ENCODE results near the gene UBE2O. TPM values are rescaled to one million over a fixed set of nuclear protein-coding genes. Genes with fewer than 3 reads are reported as not detected.

UBE2O gene
- total RNA-seq, 1 experiment from 2014 or later = 22.9 TPM

DNA sequence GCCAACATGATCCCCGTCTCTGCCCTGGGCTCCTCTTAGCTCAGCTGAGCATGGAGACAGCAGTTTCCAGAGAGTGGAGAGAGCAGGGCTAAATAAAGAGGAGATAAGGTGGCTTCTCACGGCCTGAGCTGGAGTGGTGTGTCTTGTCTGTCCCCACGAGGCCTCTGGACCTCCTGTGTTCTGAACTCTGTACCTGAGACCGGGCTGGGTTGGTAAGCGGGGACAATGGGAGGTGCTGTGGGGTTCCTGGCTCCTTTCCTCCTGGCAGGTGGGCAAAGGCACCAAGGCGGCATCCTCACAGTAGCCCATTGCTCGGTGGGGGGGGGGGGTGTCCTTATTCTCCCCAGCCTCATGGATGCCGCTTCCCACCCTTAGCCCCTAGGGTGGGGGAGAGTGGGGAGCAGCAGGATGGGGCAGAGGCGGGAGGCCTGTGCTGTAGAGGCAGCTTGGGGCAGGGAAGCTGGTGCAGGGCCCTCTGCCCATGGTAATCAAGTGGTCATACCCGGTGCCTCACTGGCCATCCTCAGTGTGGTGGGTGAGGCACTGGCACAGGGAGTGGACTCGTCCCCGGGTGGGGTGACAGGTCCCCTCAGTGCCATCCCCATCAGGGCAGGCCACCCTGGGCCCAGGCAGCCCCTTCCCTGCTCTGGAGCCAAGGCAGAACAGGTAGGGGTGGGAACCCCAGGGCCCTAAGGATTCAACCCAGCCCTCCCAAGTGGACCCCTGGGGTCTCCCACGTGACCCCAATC, 17.2 kb upstream of the UBE2O start:
- in situ Hi-C loops (cut with HindIII; ENCODE audit: low pct_unique_long_range_greater_than_20kb, low sequenced_read_pairs) = no loop called here
- no peak for DNase-seq (ENCODE audit: low read depth)

DNA sequence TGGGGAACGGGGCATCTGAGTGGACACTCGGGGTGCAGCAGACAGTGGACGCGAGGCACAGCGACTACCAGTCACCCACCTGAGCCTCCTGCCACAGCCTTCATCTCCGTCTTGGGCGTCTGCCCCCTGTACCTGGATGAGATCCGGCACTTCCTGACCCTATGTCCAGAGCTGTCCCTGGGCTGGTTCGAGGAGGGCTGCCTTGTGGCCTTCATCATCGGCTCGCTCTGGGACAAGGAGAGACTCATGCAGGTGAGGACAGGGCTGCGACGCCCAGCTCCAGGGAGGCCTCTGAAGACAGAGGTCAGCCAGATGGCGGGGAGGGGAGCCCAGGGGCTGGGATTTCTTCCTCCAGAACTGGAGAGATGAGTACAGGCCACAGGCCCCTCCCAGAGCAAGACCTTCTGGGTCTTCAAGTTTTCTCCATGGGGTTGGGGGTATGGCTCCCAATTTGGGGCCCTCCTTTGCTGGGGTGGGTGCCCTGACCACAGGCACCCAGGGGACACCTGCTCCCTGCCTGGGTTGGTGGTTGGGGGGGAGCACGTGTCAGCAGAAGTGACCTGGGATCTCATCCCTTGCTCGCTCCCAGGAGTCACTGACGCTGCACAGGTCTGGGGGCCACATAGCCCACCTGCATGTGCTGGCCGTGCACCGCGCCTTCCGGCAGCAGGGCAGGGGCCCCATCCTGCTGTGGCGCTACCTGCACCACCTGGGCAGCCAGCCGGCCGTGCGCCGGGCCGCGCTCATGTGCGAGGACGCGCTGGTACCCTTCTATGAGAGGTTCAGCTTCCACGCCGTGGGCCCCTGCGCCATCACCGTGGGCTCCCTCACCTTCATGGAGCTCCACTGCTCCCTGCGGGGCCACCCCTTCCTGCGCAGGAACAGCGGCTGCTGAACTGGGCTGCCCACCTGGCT, 16.4 kb upstream of the UBE2O start:
- no peak for DNase-seq (ENCODE audit: low read depth)
- in situ Hi-C loops (cut with HindIII; ENCODE audit: low pct_unique_long_range_greater_than_20kb, low sequenced_read_pairs) = no loop called here

DNA sequence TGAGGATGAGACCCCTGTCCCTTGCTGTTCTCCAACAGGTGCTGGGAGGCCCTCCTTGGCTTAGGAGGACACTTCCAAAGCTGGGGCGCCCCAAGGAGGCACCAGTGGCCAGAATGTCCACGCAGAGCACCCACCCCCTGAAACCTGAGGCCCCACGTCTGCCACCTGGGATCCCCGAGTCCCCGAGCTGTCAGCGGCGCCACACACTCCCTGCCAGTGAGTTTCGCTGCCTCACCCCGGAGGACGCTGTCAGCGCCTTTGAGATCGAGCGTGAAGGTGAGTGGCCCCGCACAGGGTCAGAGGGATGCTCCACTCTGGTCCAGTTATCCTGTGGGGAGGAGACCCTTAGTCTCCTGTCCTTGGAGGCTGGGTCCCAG, 15.7 kb upstream of the UBE2O start:
- DNase-seq (ENCODE audit: low read depth) = no peak
- in situ Hi-C loops (cut with HindIII; ENCODE audit: low pct_unique_long_range_greater_than_20kb, low sequenced_read_pairs) = no loop called here

DNA sequence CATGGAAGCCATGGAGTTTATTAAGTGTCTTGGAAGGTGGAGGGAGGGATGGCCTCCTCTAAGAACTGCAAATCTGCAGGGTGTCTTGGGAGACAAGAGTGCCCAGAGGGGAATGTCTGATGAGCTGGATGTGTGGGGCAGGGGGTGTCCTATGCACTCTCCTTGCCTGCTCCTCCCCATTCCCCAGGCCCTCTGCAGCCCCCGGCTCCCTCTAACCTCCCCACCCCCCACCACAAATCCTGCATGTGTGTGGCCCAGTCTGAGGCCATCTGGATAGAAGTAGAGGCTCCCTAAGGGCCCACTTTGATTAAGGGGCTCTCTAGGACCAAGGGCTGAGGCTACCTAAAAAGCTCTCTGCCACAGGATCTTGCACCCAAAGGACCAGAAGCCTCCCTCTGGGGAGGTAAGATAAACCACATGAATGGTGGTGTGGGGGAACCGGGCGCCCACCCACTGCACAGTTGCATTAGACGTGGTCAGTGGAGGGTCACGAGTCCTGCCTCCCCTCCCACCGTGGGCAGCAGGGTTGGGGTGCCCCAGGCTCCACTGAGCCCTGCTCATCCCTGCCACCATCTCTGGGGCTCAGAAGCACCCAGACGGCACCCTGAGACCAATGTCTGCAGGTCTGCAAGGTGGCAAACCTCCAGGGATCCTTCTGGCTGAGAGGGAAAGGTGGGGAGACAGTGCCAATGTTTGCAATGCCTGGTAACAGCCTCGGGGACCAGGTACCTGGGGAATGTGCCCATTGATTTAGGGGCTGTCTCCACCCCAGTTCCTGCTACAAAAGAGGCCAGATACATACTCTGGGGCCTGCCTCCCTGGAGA, 15.1 kb upstream of the UBE2O start:
- DNase-seq (ENCODE audit: low read depth) = no peak
- in situ Hi-C loops (cut with HindIII; ENCODE audit: low pct_unique_long_range_greater_than_20kb, low sequenced_read_pairs) = no loop called here

DNA sequence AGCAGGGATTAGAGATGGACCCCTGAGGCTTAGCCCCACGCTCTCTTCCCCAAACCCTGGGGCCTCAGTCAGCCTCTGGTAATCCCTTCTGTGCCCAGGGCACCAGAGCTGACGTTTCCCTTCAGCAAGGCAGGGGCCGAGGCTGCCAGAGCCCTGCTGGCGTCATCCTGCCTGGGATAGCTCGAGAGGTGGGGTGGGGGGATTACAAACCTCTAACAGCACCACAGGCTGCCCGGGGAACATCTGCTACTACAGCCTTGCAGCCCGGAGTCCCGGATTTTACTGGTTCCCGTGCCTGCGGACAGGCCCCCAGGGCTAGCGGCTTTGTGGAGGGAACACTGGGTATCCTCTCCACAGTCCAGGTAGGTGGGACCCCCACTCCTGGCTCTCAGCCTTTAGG, 14.4 kb upstream of the UBE2O start, which contains the start of gene AANAT:
AANAT (plus strand) TSS at position 238 of the 400 bp plus-strand sequence. CDS start 1,144 bp downstream, outside the sequence.
- in situ Hi-C loops (cut with HindIII; ENCODE audit: low pct_unique_long_range_greater_than_20kb, low sequenced_read_pairs) = no loop called here
- DNase-seq (ENCODE audit: low read depth) = no peak

DNA sequence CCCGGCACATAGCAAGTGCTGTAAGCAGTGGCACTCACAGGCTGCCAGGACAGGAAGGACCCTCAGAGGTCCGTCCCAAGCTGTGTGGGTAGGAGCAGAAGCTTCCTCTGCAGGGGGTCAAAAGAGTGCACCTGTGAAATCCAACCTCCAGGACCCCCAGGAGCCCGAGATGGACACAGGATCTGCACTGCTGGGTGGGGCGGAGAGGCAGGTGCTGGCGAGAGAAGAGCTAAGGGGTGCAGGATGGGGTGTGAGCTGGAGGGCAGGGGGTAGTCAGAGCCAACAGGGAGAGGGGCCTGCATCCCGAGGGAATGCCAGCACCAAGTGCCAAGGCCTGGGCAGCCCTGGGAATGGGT, 13.8 kb upstream of the UBE2O start:
- no peak for DNase-seq (ENCODE audit: low read depth)
- in situ Hi-C loops (cut with HindIII; ENCODE audit: low pct_unique_long_range_greater_than_20kb, low sequenced_read_pairs) = no loop called here

DNA sequence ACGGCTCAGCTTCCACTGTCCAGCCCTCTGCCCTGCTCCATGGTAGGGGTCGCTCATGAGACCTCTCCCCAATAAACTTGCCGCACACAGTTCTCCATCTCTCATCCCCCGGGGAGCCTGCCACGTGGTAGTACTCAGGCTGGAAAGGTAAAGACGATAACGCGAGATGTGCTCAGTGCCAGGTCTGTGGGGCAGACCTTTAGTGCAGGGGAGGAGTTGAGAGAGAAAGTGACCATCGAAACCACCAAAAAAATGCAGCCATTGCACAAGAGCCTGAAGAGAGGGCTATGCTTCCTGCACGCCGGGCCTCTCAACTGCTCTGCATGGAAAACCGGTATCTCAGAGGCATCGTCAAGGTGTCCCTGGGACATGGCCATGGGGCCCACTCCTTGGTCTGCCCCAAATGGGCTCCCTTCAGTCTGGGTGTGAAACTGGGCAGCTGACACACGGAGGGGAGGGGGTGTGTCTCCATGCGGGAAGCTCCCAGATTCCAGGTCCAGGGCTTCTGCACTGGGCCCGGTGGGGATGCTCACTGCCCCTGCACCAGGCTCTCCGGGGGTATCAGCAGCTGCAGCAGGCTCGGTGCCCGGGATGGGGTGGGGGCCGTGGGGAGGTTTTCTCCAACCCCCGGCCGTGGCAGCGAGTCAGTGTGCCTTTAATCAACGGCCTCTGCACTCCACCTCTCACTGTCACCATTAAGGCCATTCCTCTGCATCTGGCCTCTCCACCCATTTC, 9.8 kb upstream of the UBE2O start:
- no peak for DNase-seq (ENCODE audit: low read depth)
- in situ Hi-C loops (cut with HindIII; ENCODE audit: low pct_unique_long_range_greater_than_20kb, low sequenced_read_pairs) = no loop called here

DNA sequence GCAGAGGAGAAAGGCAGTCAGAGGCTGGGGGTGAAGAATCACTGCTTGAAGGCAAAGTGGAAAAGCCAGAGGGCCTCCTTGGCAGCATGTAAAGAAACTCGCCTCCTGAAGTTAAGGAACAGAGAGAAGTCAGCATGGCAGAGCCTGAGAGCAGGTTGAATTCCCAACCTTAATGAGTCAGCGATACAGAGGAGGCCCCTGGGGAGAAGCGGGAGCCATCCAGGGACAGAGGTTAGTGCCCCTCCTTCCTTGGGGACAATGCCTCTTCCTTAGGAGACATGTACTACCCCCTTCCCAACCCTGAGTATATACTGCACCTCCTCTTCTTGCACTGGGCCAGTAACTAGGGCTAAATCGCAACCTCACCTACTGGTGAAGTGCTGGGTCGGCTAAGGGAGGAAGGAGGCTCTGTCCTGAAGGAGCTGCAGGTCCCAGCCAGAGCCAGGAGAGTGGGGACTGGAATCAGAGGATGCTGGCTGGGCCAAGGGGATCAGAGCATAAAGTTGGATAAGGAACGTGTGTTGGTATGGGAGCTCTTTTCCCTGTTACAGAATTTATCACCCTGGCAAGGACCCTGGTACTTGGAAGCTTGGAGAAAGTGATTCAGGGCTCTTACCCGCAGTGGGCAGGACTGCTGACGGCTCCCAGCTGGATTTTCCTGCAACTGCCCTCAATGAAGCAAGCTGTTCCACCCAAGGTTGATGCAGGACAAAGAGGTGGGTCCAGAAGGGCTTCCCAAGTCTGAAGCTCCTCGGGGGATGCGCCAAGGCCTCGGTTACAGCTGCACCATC, 9.0 kb upstream of the UBE2O start:
- in situ Hi-C loops (cut with HindIII; ENCODE audit: low pct_unique_long_range_greater_than_20kb, low sequenced_read_pairs) = no loop called here
- no peak for DNase-seq (ENCODE audit: low read depth)

DNA sequence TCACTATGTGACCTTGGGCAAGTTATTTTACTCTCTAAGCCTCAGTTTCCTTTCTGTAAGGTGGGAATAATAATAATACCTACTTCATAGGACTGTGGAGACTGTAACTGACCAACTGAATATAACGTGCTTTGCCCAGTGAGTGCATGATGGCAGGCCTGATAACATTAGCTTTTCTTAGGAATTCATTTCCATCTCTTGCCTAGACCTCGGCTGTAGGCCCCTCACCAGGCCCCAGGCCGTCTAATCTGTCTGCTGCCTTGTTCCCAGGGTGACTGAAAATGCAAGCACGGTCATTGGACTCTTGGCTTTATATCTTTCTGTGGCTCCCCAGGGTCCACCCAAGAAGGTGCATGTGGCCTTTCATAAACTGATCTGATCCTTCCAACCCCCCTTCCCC, 6.7 kb upstream of the UBE2O start:
- in situ Hi-C loops (cut with HindIII; ENCODE audit: low pct_unique_long_range_greater_than_20kb, low sequenced_read_pairs) = no loop called here
- no peak for DNase-seq (ENCODE audit: low read depth)

DNA sequence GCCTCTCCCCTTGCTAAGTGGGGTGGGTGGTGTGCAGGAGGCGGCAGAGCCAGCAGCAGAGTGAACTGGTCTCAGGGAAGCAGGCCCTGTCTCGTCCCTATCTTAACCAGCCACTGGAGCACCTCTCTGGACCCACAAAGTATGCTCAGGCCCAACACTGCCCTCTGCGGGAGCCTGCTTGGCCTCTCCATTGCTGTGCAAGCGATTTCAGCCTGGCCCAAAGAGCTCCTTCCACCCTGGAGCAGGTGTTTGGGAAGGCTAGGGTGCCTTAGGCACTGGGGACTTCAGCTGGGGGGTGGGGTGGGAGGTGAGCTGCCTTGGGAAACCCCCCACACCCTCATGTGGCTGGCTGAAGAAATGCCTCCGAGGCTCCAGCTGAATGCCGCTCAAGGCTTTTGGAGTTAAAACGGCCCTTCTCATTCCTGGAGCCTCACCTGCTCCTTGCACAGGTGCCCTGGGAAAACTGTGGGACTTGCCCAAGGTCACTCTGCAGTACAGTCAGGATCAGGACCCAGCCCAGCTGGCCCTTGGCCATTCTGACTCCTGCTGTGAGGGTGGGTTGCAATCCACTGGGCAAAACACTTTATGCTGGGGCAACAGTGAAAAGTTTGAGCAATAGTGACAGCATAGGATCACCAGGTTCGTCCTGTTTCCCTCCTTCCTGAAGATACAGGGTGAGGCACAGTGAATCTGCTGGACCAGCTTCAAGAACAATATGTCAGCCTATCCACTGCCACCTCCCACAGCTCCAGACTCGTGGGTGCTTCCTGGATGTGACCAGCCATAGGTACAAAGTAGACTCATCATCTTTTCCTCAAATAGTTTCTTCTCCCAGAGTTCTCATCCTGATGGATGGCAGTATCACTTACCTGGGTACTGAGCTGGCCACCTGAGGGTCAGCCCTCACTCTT, 5.9 kb upstream of the UBE2O start:
- no peak for DNase-seq (ENCODE audit: low read depth)
- in situ Hi-C loops (cut with HindIII; ENCODE audit: low pct_unique_long_range_greater_than_20kb, low sequenced_read_pairs) = no loop called here

DNA sequence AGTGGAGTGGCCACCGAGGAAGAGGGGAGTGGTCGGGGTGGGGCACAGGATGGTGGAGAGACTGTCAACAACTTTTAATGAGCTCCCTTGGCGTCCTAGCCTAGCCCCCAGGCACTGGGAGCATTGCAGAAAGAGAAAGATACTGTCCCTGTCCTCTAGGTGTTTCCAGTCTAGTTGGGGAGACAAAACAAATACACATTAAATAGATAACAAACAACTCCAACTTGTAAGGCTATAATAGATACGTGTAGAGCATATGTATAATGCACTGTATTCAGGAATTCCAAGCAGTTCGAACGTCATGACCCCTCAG, 435 bp upstream of the UBE2O start:
- DNase-seq (ENCODE audit: low read depth) = no peak
- in situ Hi-C loops (cut with HindIII; ENCODE audit: low pct_unique_long_range_greater_than_20kb, low sequenced_read_pairs) = no loop called here

DNA sequence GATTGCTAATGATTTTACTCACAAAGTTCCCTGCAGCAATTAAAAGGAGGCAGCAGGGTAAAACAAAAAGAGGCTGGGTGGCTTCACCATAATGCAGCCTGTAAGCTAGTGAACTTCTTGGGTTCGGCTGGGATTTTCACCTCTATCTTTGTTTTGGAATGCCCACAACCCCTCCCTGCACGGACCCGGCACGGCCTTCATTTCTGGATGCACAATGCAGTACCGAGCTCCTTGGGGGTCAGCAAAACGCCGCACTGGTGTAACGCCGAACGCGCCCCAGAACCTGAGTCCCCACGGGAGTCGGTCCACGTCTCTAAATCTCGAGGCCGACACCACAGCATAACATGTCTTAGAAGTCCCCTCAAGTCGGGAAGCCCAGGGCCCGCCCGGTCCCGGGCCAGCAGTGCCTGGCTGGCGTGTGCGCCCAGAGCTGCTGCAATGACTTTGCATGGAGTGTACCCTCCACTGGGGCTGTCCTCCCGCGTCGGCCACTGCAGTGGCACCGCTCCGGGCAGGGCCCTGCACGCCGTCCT, 759 bp downstream of the UBE2O start:
- DNase-seq (ENCODE audit: low read depth) = no peak
- in situ Hi-C loops (cut with HindIII; ENCODE audit: low pct_unique_long_range_greater_than_20kb, low sequenced_read_pairs) = no loop called here

DNA sequence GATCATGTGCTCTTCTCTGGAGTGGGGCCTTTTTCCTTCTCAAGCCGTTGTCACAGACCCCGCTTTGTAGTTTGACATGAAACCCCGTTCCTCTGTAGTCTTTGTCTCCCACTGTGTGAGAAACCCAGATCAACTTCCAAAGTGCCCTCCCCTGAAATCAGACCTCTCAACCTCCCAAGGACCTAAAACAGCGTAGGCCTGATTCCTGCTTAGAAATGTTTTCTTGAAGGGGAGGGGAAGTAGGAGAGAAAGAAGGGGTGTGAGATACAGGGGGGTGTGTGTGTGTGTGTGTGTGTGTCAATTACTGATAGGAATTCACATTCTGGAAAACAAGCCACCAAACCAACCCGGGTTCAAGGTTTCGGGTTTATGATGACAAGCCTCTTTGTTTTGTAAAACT, 1.4 kb downstream of the UBE2O start:
- no peak for DNase-seq (ENCODE audit: low read depth)
- in situ Hi-C loops (cut with HindIII; ENCODE audit: low pct_unique_long_range_greater_than_20kb, low sequenced_read_pairs) = no loop called here

DNA sequence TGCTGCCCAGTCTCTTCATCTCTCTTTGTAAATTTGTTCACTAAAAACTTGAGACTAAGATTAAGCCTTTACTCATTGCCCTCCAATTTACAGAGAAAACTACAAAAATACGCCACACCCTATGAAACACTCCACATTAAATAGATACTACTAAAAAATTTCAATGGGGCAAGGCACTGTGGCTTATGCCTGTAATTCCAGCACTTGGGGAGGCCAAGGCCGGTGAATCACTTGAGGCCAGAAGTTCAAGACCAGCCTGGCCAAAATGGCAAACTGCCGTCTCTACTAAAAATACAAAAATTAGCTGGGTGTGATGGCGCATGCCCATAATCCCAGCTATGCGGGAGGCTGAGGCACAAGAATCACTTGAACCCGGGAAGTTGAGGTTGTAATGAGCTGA, 3.8 kb downstream of the UBE2O start:
- DNase-seq (ENCODE audit: low read depth) = no peak
- in situ Hi-C loops (cut with HindIII; ENCODE audit: low pct_unique_long_range_greater_than_20kb, low sequenced_read_pairs) = no loop called here

DNA sequence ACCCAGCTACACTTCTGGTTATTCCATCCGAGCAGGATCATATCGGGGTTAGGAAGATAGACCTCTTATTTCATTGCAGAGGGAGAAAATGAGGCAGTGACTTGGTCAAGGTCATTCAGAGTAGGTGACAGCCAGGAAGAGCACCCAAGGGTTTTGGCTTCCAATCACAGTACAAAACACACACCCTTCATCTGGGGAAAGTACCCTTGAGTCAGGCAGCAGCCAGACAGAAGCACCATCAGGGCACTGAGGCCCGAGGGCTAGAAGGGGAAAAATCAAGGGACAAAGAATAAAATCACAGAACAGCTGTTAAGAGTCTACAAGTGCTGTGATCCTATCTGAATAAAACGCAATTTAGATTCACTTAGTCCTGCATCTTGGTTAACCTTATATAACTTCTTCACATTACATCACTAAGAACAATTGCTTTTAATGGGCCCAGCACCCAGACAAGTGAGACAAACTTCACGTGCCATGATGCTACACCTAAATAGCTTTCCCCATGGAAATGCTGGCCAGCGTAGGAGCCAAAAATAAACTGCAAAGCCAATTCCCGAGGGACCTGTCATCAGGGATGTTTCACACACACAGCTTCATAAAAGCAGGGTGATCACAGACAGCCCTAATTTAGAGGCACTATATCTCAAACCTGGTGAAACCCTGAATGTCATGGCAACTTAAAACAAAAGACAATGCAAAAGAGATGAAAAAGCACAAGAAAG, 4.9 kb downstream of the UBE2O start:
- in situ Hi-C loops (cut with HindIII; ENCODE audit: low pct_unique_long_range_greater_than_20kb, low sequenced_read_pairs) = no loop called here
- DNase-seq (ENCODE audit: low read depth) = no peak

Data from Caki2 (cell line).